Neural crest cell (in vitro differentiated cells): ENCODE results near the gene NEMP1. TPM values are rescaled to one million over a fixed set of nuclear protein-coding genes. Genes with fewer than 3 reads are reported as not detected.

ENCODE experiments used
- DNase-seq: peaks from one replicate; pipeline ENCODE4 v3.0.0; 2021; ENCODE audit warnings: low read depth, mixed read lengths, low spot score
- H3K27ac Mint-ChIP-seq: one replicate; pipeline ENCODE4 v1.8.0; 2021; ENCODE audit warnings: mild to moderate bottlenecking, mixed read lengths; ENCODE audit not compliant: unreplicated experiment
- H3K27me3 Mint-ChIP-seq: 2 replicates; pipeline ENCODE4 v1.8.0; 2021; ENCODE audit warnings: low read depth, mild to moderate bottlenecking, mixed read lengths
- H3K36me3 Mint-ChIP-seq: 2 replicates; pipeline ENCODE4 v1.8.0; 2021; ENCODE audit warnings: low read depth, mild to moderate bottlenecking, mixed read lengths
- H3K4me1 Mint-ChIP-seq: 2 replicates; pipeline ENCODE4 v1.8.0; 2021; ENCODE audit warnings: mixed read lengths
- H3K4me3 Mint-ChIP-seq: one replicate; pipeline ENCODE4 v1.8.0; 2021; ENCODE audit warnings: mild to moderate bottlenecking, mixed read lengths
- H3K9me3 Mint-ChIP-seq: 2 replicates; pipeline ENCODE4 v1.8.0; 2021; ENCODE audit warnings: mixed read lengths
- total RNA-seq: library from RNA; stranded (reverse); gene quantifications from 2 replicates; pipeline ENCODE4 v1.2.1, GENCODE V29; 2021
- TF ChIP-seq, protein P1 (sequence below): fragments of 200-600 bp; sonication (generic); conservative IDR thresholded peaks from 2 replicates; pipeline ENCODE4 v1.5.0; 2021; ENCODE audit warnings: antibody characterized with exemption, mild to moderate bottlenecking

The NEMP1 gene
- total RNA-seq, 1 donor from 2014 or later, result 49.6 TPM

DNA sequence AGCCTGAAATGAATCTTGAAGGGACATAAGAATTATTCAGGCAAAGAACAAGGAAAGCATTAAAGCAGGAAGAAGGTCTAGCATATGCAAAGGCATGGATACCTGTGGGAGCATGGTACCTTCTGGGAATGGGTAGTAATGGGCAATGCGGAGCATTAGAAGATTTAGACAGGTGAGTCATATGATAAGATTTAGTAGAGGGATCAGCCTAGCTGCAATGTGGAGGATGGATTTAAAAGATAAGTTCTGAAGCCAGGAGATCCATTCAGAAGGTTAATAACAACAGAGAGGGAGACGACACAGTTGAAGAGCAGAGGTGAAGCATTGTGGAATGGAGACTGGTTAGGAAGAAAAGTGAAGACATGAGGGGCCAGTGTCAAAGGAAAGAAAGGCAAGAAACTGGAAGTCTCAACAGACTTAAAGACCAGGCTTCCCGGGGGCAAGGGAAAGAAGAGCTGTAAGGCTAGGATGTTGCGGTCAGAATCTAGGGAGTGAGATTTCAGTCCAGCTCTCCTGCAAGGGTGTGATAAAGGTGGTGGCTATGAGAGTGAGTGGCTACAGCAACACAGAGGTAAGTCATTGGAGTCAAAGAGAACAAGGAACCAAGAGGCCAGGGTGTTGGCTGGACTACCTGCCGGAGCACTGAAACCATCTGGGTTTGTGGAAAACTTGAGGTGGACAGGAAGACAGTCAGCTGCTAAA lies 38.1 kb upstream of the NEMP1 start:
- H3K9me3 Mint-ChIP-seq, result no peaks in the 10 kb centered on the region
- no peak overlapping the region for H3K4me3 Mint-ChIP-seq
- peaks cover 11% of the 10 kb centered on the region for H3K4me1 Mint-ChIP-seq
- DNase-seq, result no peak
- H3K27me3 Mint-ChIP-seq, result peaks cover 8% of the 10 kb centered on the region
- no peak overlapping the region for H3K27ac Mint-ChIP-seq
- TF ChIP-seq, protein P1, sequence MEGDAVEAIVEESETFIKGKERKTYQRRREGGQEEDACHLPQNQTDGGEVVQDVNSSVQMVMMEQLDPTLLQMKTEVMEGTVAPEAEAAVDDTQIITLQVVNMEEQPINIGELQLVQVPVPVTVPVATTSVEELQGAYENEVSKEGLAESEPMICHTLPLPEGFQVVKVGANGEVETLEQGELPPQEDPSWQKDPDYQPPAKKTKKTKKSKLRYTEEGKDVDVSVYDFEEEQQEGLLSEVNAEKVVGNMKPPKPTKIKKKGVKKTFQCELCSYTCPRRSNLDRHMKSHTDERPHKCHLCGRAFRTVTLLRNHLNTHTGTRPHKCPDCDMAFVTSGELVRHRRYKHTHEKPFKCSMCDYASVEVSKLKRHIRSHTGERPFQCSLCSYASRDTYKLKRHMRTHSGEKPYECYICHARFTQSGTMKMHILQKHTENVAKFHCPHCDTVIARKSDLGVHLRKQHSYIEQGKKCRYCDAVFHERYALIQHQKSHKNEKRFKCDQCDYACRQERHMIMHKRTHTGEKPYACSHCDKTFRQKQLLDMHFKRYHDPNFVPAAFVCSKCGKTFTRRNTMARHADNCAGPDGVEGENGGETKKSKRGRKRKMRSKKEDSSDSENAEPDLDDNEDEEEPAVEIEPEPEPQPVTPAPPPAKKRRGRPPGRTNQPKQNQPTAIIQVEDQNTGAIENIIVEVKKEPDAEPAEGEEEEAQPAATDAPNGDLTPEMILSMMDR, result no peak
- no peaks in the 10 kb centered on the region for H3K36me3 Mint-ChIP-seq

DNA sequence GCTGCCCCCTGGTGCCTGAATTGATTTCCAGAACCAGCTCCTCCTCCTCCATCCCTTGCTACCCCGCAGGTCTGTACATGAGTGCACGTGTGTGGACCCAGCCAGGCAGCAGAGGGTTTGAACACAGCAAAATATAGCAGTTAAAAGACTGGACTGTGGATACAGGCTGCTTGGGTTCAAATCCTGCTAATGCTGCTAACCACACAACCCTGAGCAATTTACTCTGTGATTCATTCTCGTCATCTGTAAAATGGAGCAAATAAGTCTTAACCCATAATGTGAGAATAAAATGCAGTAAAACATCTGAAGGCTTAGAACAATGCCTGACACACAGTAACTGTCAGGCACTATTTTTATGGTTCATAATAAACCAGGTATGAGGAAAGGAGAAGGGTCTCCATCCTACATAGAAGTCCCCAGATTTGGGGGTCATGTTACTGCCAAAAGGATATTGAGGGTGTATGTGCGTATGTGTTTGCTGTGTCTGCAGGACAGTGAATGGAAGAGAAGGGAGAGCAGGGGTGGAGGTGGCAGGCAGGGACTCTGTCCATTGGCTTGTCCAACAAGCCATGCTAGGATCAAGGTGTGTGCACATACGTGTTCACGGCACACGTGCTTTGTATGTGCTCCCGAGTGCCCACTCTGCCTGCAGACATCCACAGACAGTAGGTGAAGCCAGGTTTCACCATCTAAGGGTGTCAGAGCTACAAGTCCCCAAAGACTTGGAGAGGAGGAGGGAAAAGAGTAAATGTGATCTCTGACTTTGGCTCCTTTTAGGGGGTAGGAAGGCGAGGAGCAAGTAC lies 34.1 kb upstream of the NEMP1 start:
- Mint-ChIP-seq H3K27ac (no peak overlapping the region), H3K4me1 (peaks cover 46% of the 10 kb centered on the region), H3K4me3 (peak overlapping the region; percentile 86), H3K27me3 (peaks cover 8% of the 10 kb centered on the region), H3K36me3 (no peaks in the 10 kb centered on the region), H3K9me3 (no peaks in the 10 kb centered on the region)
- no peak for DNase-seq
- TF ChIP-seq, protein P1, result peak; percentile 93

DNA sequence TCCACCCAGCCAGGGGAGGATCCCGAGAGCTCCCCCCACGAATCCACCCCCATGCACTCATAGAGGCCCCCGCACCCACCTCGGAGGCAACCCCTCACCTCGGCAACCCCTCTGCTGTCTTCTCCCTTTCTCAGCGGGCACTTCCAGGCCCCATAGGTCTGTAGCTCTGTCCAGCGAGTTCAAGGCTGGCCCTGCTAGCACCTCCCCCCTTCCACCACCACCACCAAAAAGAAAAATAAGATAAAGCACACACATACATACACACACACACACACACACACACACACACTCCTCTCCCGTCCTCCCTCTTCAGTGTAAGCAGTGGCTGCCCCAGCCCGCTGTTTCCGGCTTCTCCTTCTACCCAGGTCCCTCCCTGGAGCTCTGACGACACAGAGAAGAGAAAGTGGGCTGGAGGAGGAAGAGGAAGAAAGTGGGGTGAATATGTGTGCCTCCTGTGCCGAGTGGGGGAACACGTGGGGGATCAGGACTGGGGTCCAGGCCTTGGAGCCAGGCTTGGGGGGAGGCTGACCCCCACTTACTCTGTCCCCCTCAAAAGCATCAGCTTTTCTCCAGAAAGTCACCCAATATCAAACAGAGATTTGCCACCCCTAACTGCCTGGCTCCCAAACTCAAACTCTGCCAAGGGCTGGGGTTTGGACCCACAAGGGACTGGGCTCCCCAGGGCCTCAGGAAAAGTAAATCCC lies 32.6 kb upstream of the NEMP1 start, which contains the start of gene STAT6:
Gene STAT6, minus strand, starts transcription at position 332 of the 704 bp plus-strand sequence. CDS start 3,084 bp downstream, outside the sequence.
- peak; percentile 48 for DNase-seq
- Mint-ChIP-seq H3K27ac (peak within 1 kb of the TSS; percentile 97), H3K9me3 (no peaks in the 10 kb centered on the region), H3K36me3 (no peaks in the 10 kb centered on the region), H3K4me3 (peak within 1 kb of the TSS; percentile 86), H3K4me1 (peaks cover 47% of the 10 kb centered on the region), H3K27me3 (peaks cover 1% of the 10 kb centered on the region)
- TF ChIP-seq, protein P1, result no peak

DNA sequence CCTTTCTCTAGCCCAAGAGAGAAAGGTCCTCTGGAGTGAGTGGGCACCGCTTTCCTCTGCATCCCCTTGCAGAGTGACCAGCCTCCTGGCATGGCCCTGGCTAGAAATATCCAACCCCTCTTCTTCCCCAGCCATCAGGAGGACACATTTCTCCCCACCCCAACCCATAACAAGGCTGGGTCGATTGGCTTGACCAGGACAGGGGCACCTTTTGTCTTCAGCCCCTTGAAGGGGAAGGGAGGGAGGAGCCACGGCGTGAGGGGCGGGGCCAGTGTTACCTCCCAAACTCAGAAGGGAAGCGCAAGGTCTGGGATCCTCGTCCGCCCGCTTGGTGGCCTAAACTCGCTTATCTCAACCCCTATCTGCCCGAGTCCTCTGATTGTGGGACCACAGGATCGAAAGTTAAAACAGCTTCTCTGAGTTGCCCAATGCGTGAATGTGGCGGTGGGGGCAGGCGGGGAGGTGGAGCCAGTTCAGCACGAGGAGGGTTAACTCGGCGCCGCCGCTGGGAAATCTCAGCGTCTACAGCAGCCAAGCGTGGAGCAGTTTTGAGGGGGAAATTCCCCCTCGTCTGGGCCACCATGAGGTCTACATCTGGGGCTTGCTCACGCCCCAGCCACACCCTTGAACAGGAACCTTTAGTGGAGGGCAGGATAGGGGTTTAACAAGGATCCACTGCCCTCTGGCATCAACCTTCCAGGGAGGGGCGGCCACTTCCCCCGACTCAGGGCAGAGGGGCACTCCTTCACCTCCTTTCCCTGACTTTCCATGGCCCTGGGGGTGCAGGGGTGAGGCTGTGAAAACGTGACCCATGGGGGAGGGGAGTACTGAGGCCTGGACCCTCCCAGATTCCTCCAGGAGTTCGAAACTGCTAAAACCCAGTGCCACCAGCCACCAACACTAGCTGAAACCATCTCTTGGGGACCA lies 31.8 kb upstream of the NEMP1 start:
- TF ChIP-seq, protein P1, result peak; percentile 29
- peak; percentile 67 for DNase-seq
- Mint-ChIP-seq H3K4me3 (peak overlapping the region; percentile 86), H3K36me3 (no peaks in the 10 kb centered on the region), H3K27me3 (no peaks in the 10 kb centered on the region), H3K27ac (peak overlapping the region; percentile 97), H3K4me1 (peaks cover 47% of the 10 kb centered on the region), H3K9me3 (no peaks in the 10 kb centered on the region)
